Spleen (tissue), 7 donors: ENCODE results near the gene PTCH1.

Experiments
- POLR2A ChIP-seq, 3 donors: fragments of 450-650 bp; IDR thresholded peaks; one replicate each; pipeline ENCODE4 v1.5.1; 2017; ENCODE audit warnings: antibody characterized with exemption in 3 of 3, mild to moderate bottlenecking in 1 of 3
- TF ChIP-seq, protein P1 (sequence below), 11 experiments: fragments of 200-600 bp in 7 of 11; fragments of 450-650 bp in 4 of 11; sonication (generic) in 4 of 11; IDR thresholded peaks in 8 of 11; conservative IDR thresholded peaks in 3 of 11; 1 replicate in 7 of 11; 2 replicates in 4 of 11; pipeline versions ENCODE4 v1.4.0 to v1.8.0; 2016 to 2021; ENCODE audit warnings: antibody characterized with exemption in 11 of 11, inconsistent platforms in 4 of 11, mild to moderate bottlenecking in 1 of 11
- donor health status: DM: no; HTN: no; CAD: no; lungs with moderate emphysema.
- donor health status: DM: no; HTN: no; CAD: no.
- donor health status: DM: no; HTN: no; CAD: no.

DNA sequence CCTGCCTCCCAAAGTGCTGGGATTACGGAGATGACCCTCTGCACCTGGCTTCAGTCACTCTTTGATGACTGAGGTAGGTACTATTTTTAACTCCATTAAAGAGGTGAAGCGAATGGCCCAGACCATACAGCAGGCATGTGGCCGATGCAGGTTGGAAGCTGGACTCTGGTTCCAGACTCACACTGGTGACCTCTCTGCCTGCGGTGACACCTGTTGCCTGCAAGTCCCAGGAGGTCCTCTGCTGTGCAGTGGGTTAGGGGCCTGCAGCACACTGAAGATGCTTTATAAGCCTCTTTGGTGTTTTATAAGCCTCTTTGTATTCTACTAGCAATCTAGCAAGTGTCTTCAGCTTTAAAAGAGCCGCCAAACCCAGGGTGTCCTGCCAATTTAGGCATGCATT, 49.2 kb upstream of the PTCH1 start:
- TF ChIP-seq, protein P1, sequence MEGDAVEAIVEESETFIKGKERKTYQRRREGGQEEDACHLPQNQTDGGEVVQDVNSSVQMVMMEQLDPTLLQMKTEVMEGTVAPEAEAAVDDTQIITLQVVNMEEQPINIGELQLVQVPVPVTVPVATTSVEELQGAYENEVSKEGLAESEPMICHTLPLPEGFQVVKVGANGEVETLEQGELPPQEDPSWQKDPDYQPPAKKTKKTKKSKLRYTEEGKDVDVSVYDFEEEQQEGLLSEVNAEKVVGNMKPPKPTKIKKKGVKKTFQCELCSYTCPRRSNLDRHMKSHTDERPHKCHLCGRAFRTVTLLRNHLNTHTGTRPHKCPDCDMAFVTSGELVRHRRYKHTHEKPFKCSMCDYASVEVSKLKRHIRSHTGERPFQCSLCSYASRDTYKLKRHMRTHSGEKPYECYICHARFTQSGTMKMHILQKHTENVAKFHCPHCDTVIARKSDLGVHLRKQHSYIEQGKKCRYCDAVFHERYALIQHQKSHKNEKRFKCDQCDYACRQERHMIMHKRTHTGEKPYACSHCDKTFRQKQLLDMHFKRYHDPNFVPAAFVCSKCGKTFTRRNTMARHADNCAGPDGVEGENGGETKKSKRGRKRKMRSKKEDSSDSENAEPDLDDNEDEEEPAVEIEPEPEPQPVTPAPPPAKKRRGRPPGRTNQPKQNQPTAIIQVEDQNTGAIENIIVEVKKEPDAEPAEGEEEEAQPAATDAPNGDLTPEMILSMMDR (IDR thresholded peaks at IDR 0.05 in 8 of 11, conservative IDR thresholded peaks at IDR 0.05 in 3 of 11): no peak
- TF ChIP-seq POLR2A (IDR thresholded peaks at IDR 0.05): no peak
